ENCODE data around the gene MAN1B1.
A peak's percentile ranks its signal among the peaks of the same experiment; 100 is the strongest.

The MAN1B1 gene

DNA sequence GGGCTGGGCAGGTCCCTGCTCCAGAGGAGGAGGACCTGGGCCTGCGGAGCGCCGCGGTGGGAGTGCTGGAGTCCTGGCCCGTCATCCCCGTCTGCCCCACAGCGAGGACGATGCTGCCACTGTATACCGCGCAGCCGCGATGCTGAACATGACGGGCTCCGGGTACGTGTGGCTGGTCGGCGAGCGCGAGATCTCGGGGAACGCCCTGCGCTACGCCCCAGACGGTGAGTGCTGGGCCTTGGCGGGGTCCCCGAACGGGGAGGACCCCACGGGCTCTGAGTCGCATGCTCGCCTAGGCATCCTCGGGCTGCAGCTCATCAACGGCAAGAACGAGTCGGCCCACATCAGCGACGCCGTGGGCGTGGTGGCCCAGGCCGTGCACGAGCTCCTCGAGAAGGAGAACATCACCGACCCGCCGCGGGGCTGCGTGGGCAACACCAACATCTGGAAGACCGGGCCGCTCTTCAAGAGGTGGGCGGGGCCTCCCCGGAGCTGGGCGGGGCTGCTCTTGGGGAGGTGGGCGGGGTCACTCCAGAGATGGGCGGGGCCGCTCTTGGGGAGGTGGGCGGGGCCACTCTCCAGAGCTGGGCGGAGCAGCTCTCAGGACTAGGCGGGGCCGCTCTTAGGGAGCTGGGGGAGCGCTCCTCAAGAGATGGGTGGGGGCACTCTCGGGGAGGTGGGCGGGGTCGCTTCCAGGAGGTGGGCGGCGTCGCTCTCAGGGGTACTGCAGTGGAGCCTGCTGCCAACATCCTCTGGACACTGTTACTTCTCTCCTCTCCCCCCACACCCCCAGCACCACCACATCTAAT, 70.0 kb downstream of the MAN1B1 start:
- DNase-seq (ENCODE audit: low read depth), result no peak
- H3K4me3 ChIP-seq (ENCODE audit: low read depth, low read length), result peak overlapping the region; percentile 22
- TF ChIP-seq, protein P1, sequence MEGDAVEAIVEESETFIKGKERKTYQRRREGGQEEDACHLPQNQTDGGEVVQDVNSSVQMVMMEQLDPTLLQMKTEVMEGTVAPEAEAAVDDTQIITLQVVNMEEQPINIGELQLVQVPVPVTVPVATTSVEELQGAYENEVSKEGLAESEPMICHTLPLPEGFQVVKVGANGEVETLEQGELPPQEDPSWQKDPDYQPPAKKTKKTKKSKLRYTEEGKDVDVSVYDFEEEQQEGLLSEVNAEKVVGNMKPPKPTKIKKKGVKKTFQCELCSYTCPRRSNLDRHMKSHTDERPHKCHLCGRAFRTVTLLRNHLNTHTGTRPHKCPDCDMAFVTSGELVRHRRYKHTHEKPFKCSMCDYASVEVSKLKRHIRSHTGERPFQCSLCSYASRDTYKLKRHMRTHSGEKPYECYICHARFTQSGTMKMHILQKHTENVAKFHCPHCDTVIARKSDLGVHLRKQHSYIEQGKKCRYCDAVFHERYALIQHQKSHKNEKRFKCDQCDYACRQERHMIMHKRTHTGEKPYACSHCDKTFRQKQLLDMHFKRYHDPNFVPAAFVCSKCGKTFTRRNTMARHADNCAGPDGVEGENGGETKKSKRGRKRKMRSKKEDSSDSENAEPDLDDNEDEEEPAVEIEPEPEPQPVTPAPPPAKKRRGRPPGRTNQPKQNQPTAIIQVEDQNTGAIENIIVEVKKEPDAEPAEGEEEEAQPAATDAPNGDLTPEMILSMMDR (IDR thresholded peaks at IDR 0.05; ENCODE audit: low read depth, low read length, missing control alignments), result no peak
- in situ Hi-C loops (cut with HindIII; ENCODE audit: low sequenced_read_pairs), result no loop called here

DNA sequence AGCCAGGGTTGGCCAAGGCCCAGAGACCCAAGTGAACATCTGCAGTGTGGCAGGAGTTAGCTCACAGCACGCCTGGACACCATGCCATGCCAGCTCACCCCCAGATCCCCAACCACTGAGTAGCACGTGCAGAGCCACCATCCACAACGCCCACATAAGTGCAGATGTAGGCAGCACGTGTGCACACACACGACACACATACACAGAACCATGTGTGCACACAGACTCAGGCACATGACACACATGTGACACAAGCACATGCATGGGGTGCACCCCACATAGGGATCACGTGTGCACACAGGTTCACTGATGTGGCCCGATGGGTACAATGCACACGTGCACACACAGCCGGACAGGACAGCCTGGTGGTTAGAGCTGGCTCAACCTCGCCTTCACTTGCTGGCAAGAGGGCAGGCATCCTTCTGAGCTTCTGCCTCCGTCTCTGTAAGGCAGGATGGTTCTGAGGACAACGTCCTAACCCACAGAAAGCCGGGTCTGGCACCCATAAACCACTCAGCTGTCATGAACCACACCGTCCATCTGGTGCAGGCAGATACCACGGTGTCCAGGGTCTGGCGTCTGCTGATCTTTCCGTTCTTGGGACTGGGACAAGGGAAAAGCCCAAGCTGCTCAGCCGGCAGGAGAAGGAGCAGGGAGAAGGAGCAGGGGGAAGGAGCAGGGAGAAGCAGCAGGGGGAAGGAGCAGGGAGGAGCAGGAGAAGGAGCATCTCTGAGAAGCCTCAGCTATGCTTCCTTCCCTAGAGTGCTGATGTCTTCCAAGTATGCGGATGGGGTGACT, 71.0 kb downstream of the MAN1B1 start:
- no peak overlapping the region for H3K4me3 ChIP-seq (ENCODE audit: low read depth, low read length)
- in situ Hi-C loops (cut with HindIII; ENCODE audit: low sequenced_read_pairs), result no loop called here
- no peak for DNase-seq (ENCODE audit: low read depth)
- TF ChIP-seq, protein P1 (IDR thresholded peaks at IDR 0.05; ENCODE audit: low read depth, low read length, missing control alignments), result no peak

DNA sequence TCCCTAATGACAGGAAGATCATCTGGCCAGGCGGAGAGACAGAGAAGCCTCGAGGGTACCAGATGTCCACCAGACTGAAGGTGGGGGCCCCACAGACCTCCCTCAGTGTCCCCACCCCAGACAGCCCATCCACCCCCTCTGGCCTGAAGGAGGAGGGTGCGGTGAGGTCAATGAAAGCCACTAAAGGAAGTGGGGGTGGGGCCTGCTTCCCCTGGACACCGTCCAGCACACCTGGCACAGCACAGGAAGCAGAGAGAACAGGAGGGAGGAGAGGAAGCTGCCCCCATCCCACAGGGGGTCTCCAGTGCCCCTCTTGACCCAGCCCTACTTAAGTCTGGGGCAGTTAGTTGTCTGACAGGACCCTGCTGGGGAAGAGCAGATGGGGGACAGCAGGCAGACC, 71.8 kb downstream of the MAN1B1 start:
- DNase-seq (ENCODE audit: low read depth), result no peak
- H3K4me3 ChIP-seq (ENCODE audit: low read depth, low read length), result no peak overlapping the region
- in situ Hi-C loops (cut with HindIII; ENCODE audit: low sequenced_read_pairs), result no loop called here
- TF ChIP-seq, protein P1 (IDR thresholded peaks at IDR 0.05; ENCODE audit: low read depth, low read length, missing control alignments), result no peak
